Neuronal stem cell (in vitro differentiated cells): ENCODE results near the gene GAS7.

Source experiments
- DNase-seq: peaks from one replicate; pipeline ENCODE4 v3.0.0-alpha.2; 2013; ENCODE audit warnings: low spot score
- H2AFZ ChIP-seq: one replicate; pipeline ENCODE4 v1.6.1; 2013; ENCODE audit warnings: mild to moderate bottlenecking, low read length, inconsistent platforms
- H2AK5ac ChIP-seq: 2 replicates; pipeline ENCODE4 v1.6.1; 2013; ENCODE audit warnings: low read depth, mild to moderate bottlenecking, inconsistent platforms, low read length, moderate library complexity, mixed read lengths
- H2BK120ac ChIP-seq: 2 replicates; pipeline ENCODE4 v1.6.1; 2013; ENCODE audit warnings: low read depth, mild to moderate bottlenecking, inconsistent platforms, low read length, moderate library complexity, mixed read lengths
- H2BK12ac ChIP-seq: one replicate; pipeline ENCODE4 v1.6.1; 2013; ENCODE audit warnings: low read length, inconsistent platforms
- H2BK15ac ChIP-seq: 2 replicates; pipeline ENCODE4 v1.6.1; 2013; ENCODE audit warnings: mild to moderate bottlenecking, low read length, inconsistent platforms, mixed read lengths
- H2BK5ac ChIP-seq: one replicate; pipeline ENCODE4 v1.6.1; 2013; ENCODE audit warnings: inconsistent platforms, mild to moderate bottlenecking, low read length, moderate library complexity
- H3K14ac ChIP-seq: one replicate; pipeline ENCODE4 v1.6.1; 2013; ENCODE audit warnings: low read length, inconsistent platforms
- H3K18ac ChIP-seq: 2 replicates; pipeline ENCODE4 v1.6.1; 2013; ENCODE audit warnings: low read length, inconsistent platforms
- H3K23ac ChIP-seq: 2 replicates; pipeline ENCODE4 v1.6.1; 2013; ENCODE audit warnings: low read depth, mild to moderate bottlenecking, mixed read lengths, low read length, inconsistent platforms; ENCODE audit not compliant: poor library complexity
- H3K27ac ChIP-seq: replicated peaks from 3 replicates; pipeline ENCODE4 v1.5.1; 2013; ENCODE audit warnings: low read length, inconsistent platforms
- H3K27me3 ChIP-seq, 3 experiments: 2 replicates each; pipeline ENCODE4 v1.6.1; 2013; ENCODE audit warnings: low read length in 3 of 3, mild to moderate bottlenecking in 2 of 3, inconsistent platforms in 1 of 3, low read depth in 1 of 3, mixed read lengths in 1 of 3, moderate library complexity in 1 of 3; ENCODE audit not compliant: control insufficient read depth in 3 of 3, insufficient read depth in 3 of 3
- H3K36me3 ChIP-seq, 2 donors: replicated peaks in 1 of 2; 2 replicates each; pipeline ENCODE4 v1.6.1; 2013; ENCODE audit warnings: low read length in 2 of 2; ENCODE audit not compliant: control insufficient read depth in 2 of 2, insufficient read depth in 2 of 2
- H3K4ac ChIP-seq: 2 replicates; pipeline ENCODE4 v1.6.1; 2013; ENCODE audit warnings: inconsistent platforms, mild to moderate bottlenecking, low read length, moderate library complexity
- H3K4me1 ChIP-seq, 2 donors: 1 replicate in 1 of 2; 2 replicates in 1 of 2; pipeline ENCODE4 v1.6.1; 2013; ENCODE audit warnings: low read length in 2 of 2, low read depth in 1 of 2; ENCODE audit not compliant: control insufficient read depth in 2 of 2, insufficient read depth in 1 of 2
- H3K4me2 ChIP-seq: one replicate; pipeline ENCODE4 v1.6.1; 2013; ENCODE audit warnings: mild to moderate bottlenecking, low read length, inconsistent platforms; ENCODE audit not compliant: insufficient read depth, poor library complexity, severe bottlenecking
- H3K4me3 ChIP-seq, 2 donors: 2 replicates each; pipeline ENCODE4 v1.5.1; 2013; ENCODE audit warnings: low read length in 2 of 2, mild to moderate bottlenecking in 2 of 2, inconsistent platforms in 1 of 2, moderate library complexity in 1 of 2
- H3K79me1 ChIP-seq: one replicate; pipeline ENCODE4 v1.6.1; 2013; ENCODE audit warnings: low read depth, mild to moderate bottlenecking, inconsistent platforms, low read length, moderate library complexity
- H3K9ac ChIP-seq: one replicate; pipeline ENCODE4 v1.6.1; 2013; ENCODE audit warnings: mild to moderate bottlenecking, low read depth, low read length, inconsistent platforms; ENCODE audit not compliant: poor library complexity
- H3K9me3 ChIP-seq, 2 donors: replicated peaks in 1 of 2; 2 replicates each; pipeline versions ENCODE3 to v1.6.1; 2013; ENCODE audit warnings: low read length in 2 of 2, mild to moderate bottlenecking in 2 of 2, inconsistent platforms in 1 of 2, low read depth in 1 of 2, mixed read lengths in 1 of 2, moderate library complexity in 1 of 2; ENCODE audit not compliant: control insufficient read depth in 2 of 2, insufficient read depth in 1 of 2
- H4K8ac ChIP-seq: one replicate; pipeline ENCODE4 v1.6.1; 2013; ENCODE audit warnings: low read depth, mild to moderate bottlenecking, inconsistent platforms, low read length, moderate library complexity
- H4K91ac ChIP-seq: one replicate; pipeline ENCODE4 v1.6.1; 2013; ENCODE audit warnings: low read length, low read depth, mild to moderate bottlenecking, inconsistent platforms; ENCODE audit not compliant: poor library complexity
- WGBS, 2 donors: extraction: QIAGEN DNeasy Blood & Tissue Kit; methylation state at CpG; one replicate each; pipeline ENCODE4 v1.1.7; 2013; ENCODE audit warnings: missing lambda C conversion rate in 2 of 2, mixed read lengths in 1 of 2; ENCODE audit not compliant: insufficient read length in 2 of 2, insufficient replicate concordance in 1 of 2; ENCODE audit errors: extremely low coverage in 2 of 2; 5-methylcytosine and 5-hydroxymethylcytosine counted together

GAS7 gene

GRCh38 chr17:10216213-10216938 lies 18.0 kb upstream of the GAS7 start:
- H2AK5ac ChIP-seq, result peak overlapping the region; percentile 92
- H2BK12ac ChIP-seq, result peak overlapping the region; percentile 90
- no peak overlapping the region for H3K27ac ChIP-seq
- H3K4me2 ChIP-seq, result peak overlapping the region; percentile 33
- no CpG with 5 or more reads among the region's 15 CpGs for WGBS, 2 donors
- peaks cover 0 to 9% of the 10 kb centered on the region in 2 donors for H3K4me1 ChIP-seq
- peak overlapping the region; percentile 71 for H3K14ac ChIP-seq
- no peaks in the 10 kb centered on the region for H3K27me3 ChIP-seq
- no peak overlapping the region for H2BK120ac ChIP-seq
- H3K79me1 ChIP-seq, result no peaks in the 10 kb centered on the region
- peak overlapping the region; percentile 95 for H3K18ac ChIP-seq
- no peak overlapping the region for H3K4ac ChIP-seq
- H3K9ac ChIP-seq, result peak overlapping the region; percentile 21
- peak overlapping the region; percentile 1 for H2AFZ ChIP-seq
- H3K9me3 ChIP-seq, result no peaks in the 10 kb centered on the region
- H2BK15ac ChIP-seq, result peak overlapping the region; percentile 94
- no peak overlapping the region for H4K8ac ChIP-seq
- DNase-seq, result no peak
- H3K23ac ChIP-seq, result peak overlapping the region; percentile 91
- H3K36me3 ChIP-seq, result no peaks in the 10 kb centered on the region
- no peak overlapping the region for H3K4me3 ChIP-seq
- H4K91ac ChIP-seq, result peak overlapping the region; percentile 3
- no peak overlapping the region for H2BK5ac ChIP-seq

- Histone ChIP-seq H3K4me1 (peaks cover 0 to 11% of the 10 kb centered on the region in 2 donors), H3K9ac (no peak overlapping the region), H3K79me1 (no peaks in the 10 kb centered on the region), H3K23ac (no peak overlapping the region), H3K4ac (no peak overlapping the region), H4K8ac (no peak overlapping the region), H2AFZ (no peak overlapping the region), H2BK12ac (no peak overlapping the region), H3K4me2 (no peak overlapping the region), H2BK120ac (no peak overlapping the region), H3K9me3 (no peaks in the 10 kb centered on the region), H3K4me3 (peak overlapping the region in 1 of 2 donors; percentile 47), H2AK5ac (no peak overlapping the region), H3K27me3 (no peaks in the 10 kb centered on the region), H3K36me3 (no peaks in the 10 kb centered on the region), H3K14ac (no peak overlapping the region), H2BK15ac (no peak overlapping the region), H3K18ac (no peak overlapping the region), H4K91ac (no peak overlapping the region), H3K27ac (no peak overlapping the region), H2BK5ac (no peak overlapping the region)
- no CpG with 5 or more reads among the region's 8 CpGs for WGBS, 2 donors
- no peak for DNase-seq
Observed at GRCh38 chr17:10215286-10215685, 16.9 kb upstream of the GAS7 start.

- no peak overlapping the region for H3K4me2 ChIP-seq
Observed at GRCh38 chr17:10211666-10212065, 13.3 kb upstream of the GAS7 start.

GRCh38 chr17:10210151-10210574 lies 11.8 kb upstream of the GAS7 start:
- no peaks in the 10 kb centered on the region for H3K79me1 ChIP-seq
- peak overlapping the region; percentile 53 for H3K18ac ChIP-seq
- H3K23ac ChIP-seq, result no peak overlapping the region
- no peak overlapping the region for H2AK5ac ChIP-seq
- H4K91ac ChIP-seq, result no peak overlapping the region
- H3K14ac ChIP-seq, result no peak overlapping the region
- no peaks in the 10 kb centered on the region for H3K27me3 ChIP-seq
- H4K8ac ChIP-seq, result no peak overlapping the region
- peaks cover 4 to 5% of the 10 kb centered on the region in 2 donors for H3K9me3 ChIP-seq
- no peak overlapping the region for H2BK15ac ChIP-seq
- H3K4me1 ChIP-seq, result peaks cover 0 to 7% of the 10 kb centered on the region in 2 donors
- H3K27ac ChIP-seq, result no peak overlapping the region
- H2AFZ ChIP-seq, result no peak overlapping the region
- H3K4ac ChIP-seq, result no peak overlapping the region
- H2BK120ac ChIP-seq, result no peak overlapping the region
- H3K36me3 ChIP-seq, result peaks cover 0 to 1% of the 10 kb centered on the region in 2 donors
- no peak overlapping the region for H3K4me3 ChIP-seq
- DNase-seq, result no peak
- no CpG with 5 or more reads among the region's 6 CpGs for WGBS, 2 donors
- no peak overlapping the region for H2BK5ac ChIP-seq
- H3K4me2 ChIP-seq, result no peak overlapping the region
- no peak overlapping the region for H2BK12ac ChIP-seq
- H3K9ac ChIP-seq, result no peak overlapping the region

More at GRCh38 chr17:10211666-10212065, 13.3 kb upstream of the GAS7 start:
- Histone ChIP-seq H2BK120ac (no peak overlapping the region), H3K14ac (no peak overlapping the region), H3K27me3 (no peaks in the 10 kb centered on the region), H4K91ac (no peak overlapping the region), H3K4ac (no peak overlapping the region), H2BK15ac (no peak overlapping the region), H3K79me1 (no peaks in the 10 kb centered on the region), H4K8ac (no peak overlapping the region), H2AK5ac (no peak overlapping the region), H3K36me3 (no peaks in the 10 kb centered on the region), H3K23ac (no peak overlapping the region), H3K4me3 (no peak overlapping the region), H2AFZ (no peak overlapping the region), H3K4me1 (peaks cover 0 to 13% of the 10 kb centered on the region in 2 donors), H2BK12ac (no peak overlapping the region), H3K9me3 (no peaks in the 10 kb centered on the region), H3K27ac (no peak overlapping the region), H2BK5ac (no peak overlapping the region), H3K18ac (no peak overlapping the region), H3K9ac (no peak overlapping the region)
- DNase-seq, result no peak
- no CpG with 5 or more reads among the region's 8 CpGs for WGBS, 2 donors
